Muscle layer of duodenum (tissue), 2 donors: ENCODE measurements around the gene SELENOI.
"Not testable (repeated sequence)": the region's sequence is repeated elsewhere in the genome, so short reads cannot be mapped to it uniquely, and the experiment has no call there.

Source experiments
- H3K27ac ChIP-seq: one replicate; pipeline ENCODE4 v1.7.0; 2013; ENCODE audit warnings: mild to moderate bottlenecking, low read length
- H3K27me3 ChIP-seq: one replicate; pipeline ENCODE4 v1.7.0; 2013; ENCODE audit warnings: low read depth, mild to moderate bottlenecking, control low read depth, low read length
- H3K36me3 ChIP-seq, 2 donors: one replicate each; pipeline ENCODE4 v1.7.0; 2013; ENCODE audit warnings: low read length in 2 of 2, control low read depth in 1 of 2, mild to moderate bottlenecking in 1 of 2; ENCODE audit not compliant: insufficient read depth in 2 of 2, control insufficient read depth in 1 of 2
- H3K4me1 ChIP-seq, 2 donors: one replicate each; pipeline ENCODE4 v1.7.0; 2013; ENCODE audit warnings: low read length in 2 of 2, mild to moderate bottlenecking in 2 of 2, control low read depth in 1 of 2, moderate library complexity in 1 of 2; ENCODE audit not compliant: insufficient read depth in 2 of 2, control insufficient read depth in 1 of 2
- H3K4me3 ChIP-seq, 2 donors: one replicate each; pipeline ENCODE4 v1.7.0; 2013; ENCODE audit warnings: low read length in 2 of 2, low read depth in 1 of 2, mild to moderate bottlenecking in 1 of 2
- H3K9me3 ChIP-seq, 2 donors: one replicate each; pipeline ENCODE4 v1.7.0; 2013; ENCODE audit warnings: low read length in 2 of 2, control low read depth in 1 of 2, mild to moderate bottlenecking in 1 of 2; ENCODE audit not compliant: control insufficient read depth in 1 of 2
- donor health status: healthy.

The SELENOI gene

DNA sequence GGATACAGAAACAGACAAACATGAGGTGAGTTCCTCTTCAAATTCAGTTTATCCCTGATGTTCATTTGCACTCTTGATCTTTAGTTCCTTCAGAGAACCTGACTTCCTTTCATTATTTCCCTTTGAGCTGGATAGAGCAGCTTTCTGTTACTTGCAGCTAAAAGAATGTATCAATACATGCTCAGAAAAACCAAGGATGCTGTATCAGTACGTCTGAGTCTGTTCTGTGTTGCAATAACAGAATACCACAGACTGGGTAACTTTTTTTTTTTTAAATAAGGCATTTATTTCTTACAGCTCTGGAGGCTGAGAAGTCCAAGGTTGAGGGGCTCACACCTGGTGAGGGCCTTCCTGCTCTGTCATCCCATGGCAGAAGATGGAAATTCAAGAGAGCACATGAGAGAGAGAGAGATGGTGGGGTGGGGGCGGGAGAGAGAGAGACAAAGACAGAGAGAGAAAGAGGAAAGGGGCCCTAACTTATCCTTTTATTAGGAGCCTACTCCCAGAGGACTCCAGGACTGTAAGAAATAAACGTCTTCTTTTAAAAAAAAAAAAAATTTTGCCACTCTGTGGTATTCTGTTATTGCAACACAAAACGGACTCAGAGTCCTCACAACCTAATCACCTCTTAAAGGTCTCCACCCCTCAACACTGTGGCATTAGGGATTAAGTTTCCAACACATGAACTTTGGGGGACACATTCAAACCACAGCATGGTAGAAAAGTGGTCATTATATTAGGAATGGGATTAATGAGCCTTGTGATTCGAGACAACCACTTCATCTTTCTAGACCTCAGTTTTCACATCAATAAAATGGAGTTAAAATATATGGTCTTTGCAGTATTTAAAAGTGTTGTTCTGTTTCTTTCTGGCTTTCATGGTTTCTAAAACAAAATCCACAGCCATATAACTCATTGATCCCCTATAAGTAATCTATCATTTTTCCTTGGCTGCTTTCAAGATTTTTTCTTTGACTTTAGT is 18.4 kb upstream of the SELENOI start:
- H3K27me3 ChIP-seq, result no peaks in the 10 kb centered on the region

DNA sequence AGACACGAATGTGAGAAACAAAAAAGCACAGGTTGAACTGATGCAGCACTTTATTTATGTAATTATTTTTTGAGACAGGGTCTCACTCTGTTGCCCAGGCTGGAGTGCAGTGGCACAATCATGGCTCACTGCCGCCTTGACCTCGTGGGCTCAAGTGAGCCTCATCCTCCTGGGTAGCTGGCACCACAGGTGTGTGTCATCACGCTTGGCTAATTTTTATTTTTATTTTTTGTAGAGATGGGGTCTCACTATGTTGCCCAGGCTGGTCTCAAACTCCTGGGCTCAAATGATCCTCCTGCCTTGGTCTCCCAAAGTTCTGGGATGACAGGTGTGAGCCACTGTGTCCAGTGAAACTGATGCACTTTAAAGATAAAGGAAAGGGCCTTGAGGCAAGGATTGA is 16.9 kb upstream of the SELENOI start:
- not testable (repeated sequence) for H3K9me3 ChIP-seq, H3K36me3 ChIP-seq

More for the DNA sequence above, 18.4 kb upstream of the SELENOI start:
- H3K27ac ChIP-seq, result no peak overlapping the region
- H3K9me3 ChIP-seq, result no peaks in the 10 kb centered on the region
- no peaks in the 10 kb centered on the region for H3K4me1 ChIP-seq
- H3K4me3 ChIP-seq, result no peak overlapping the region
- H3K36me3 ChIP-seq, result peaks cover 0 to 3% of the 10 kb centered on the region in 2 donors

DNA sequence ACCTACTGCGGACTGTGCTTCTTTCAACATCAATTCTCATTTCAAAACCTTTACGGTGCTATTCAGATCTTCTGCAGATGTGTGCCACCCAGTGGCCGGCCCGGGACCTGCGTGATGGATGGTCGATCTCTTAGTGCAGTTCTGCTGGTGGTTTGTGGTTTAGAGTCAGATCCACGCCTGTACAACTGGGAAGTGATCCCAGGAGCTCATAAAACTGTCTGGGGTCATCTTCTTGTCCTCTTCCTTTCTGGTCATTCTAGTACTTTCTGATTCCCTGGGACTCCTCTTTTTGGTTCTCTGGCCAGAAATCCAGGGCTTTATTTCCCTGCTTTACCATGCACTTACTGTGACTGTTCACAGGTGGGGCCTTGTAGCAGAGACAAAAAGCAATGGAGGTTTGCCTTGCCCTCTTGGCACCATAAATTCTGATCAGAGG is 15.8 kb upstream of the SELENOI start:
- Histone ChIP-seq H3K27ac (no peak overlapping the region), H3K9me3 (no peaks in the 10 kb centered on the region), H3K4me1 (no peaks in the 10 kb centered on the region), H3K27me3 (no peaks in the 10 kb centered on the region), H3K36me3 (peaks cover 0 to 3% of the 10 kb centered on the region in 2 donors), H3K4me3 (no peak overlapping the region)

More for the DNA sequence above, 16.9 kb upstream of the SELENOI start:
- not testable (repeated sequence) for H3K27me3 ChIP-seq, H3K4me3 ChIP-seq, H3K4me1 ChIP-seq, H3K27ac ChIP-seq

DNA sequence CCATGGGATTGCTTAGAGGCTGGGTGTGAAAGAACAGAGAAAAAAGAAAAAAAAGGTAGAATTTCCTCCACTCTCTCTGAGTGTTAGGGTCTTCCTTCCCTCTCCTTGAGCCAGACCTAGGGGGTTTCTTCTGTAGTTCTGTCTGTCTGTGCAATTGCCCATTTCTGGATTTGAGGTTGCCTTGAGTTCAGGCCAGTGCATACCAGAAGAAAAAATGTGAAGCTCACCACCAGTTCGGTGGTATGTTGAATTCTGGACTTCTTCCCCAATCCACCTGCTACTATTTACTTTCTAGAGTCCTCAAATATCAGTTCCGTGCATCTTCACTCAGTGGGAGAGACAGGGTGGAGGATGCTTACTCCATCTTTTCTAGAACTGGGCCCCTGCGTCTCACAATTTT is 15.3 kb upstream of the SELENOI start:
- no peaks in the 10 kb centered on the region for H3K4me1 ChIP-seq

DNA sequence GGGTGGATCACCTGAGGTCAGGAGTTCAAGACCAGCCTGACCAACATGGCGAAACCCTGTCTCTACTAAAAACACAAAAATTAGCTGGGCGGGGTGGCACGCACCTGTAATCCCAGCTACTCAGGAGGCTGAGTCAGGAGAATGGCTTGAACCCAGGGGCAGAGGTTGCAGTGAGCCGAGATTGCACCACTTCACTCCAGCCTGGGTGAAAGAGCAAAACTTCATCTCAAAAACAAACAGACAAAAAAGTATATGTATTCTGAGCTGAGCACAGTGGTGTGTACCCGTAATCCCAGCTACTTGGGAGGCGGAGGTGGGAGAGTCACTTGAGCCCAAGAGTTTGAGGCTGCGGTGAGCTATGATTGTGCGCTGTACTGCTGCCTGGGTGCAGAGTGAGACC is 14.6 kb upstream of the SELENOI start:
- H3K9me3 ChIP-seq, H3K27me3 ChIP-seq, H3K36me3 ChIP-seq, H3K4me3 ChIP-seq, H3K27ac ChIP-seq, H3K4me1 ChIP-seq: not testable (repeated sequence)

More for the DNA sequence above, 15.3 kb upstream of the SELENOI start:
- no peaks in the 10 kb centered on the region for H3K27me3 ChIP-seq
- H3K36me3 ChIP-seq, result peaks cover 0 to 3% of the 10 kb centered on the region in 2 donors
- H3K4me3 ChIP-seq, result no peak overlapping the region
- H3K9me3 ChIP-seq, result no peaks in the 10 kb centered on the region
- no peak overlapping the region for H3K27ac ChIP-seq

DNA sequence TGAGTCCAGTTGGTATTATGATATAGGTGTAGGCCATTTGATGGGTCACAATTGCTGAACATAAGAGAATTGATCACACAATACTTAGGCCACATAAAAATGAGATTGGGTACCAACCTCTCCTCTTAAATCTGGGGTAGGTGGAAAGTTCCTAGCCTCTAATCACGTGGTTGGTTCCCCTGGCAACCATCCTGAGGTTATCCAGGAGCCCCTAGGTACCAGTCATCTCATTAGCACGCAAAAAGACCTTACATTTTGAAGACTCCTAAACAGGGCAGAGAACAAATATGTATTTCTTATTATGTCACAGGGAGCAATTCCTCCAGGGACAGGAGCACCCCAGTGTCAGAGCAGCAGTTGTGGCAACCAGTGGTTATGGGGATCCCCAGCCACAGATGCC is 12.7 kb upstream of the SELENOI start:
- Histone ChIP-seq H3K27ac (no peak overlapping the region), H3K4me1 (no peaks in the 10 kb centered on the region), H3K27me3 (no peaks in the 10 kb centered on the region), H3K9me3 (no peaks in the 10 kb centered on the region), H3K36me3 (no peaks in the 10 kb centered on the region), H3K4me3 (no peak overlapping the region)

DNA sequence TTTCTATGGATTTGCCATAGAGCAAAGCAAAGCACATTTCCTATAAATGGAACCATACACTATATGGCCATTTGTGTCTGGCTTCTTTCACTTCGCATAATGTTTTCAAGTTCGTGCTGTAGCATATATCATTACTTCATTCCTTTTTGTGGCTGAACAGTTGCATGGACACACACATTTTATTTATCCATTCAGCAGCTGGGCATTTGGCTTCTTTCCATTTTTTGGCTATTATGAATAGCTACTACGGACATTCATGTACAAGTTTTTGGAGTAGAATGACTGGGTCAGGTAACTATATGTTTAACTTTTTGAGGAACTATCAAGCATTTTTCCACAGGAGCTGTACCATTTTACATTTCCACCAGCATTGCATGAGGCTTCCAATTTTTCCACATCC is 10.7 kb upstream of the SELENOI start:
- no peaks in the 10 kb centered on the region for H3K36me3 ChIP-seq
- no peak overlapping the region for H3K27ac ChIP-seq
- no peaks in the 10 kb centered on the region for H3K27me3 ChIP-seq
- H3K4me1 ChIP-seq, result no peaks in the 10 kb centered on the region
- H3K9me3 ChIP-seq, result no peaks in the 10 kb centered on the region
- no peak overlapping the region for H3K4me3 ChIP-seq

DNA sequence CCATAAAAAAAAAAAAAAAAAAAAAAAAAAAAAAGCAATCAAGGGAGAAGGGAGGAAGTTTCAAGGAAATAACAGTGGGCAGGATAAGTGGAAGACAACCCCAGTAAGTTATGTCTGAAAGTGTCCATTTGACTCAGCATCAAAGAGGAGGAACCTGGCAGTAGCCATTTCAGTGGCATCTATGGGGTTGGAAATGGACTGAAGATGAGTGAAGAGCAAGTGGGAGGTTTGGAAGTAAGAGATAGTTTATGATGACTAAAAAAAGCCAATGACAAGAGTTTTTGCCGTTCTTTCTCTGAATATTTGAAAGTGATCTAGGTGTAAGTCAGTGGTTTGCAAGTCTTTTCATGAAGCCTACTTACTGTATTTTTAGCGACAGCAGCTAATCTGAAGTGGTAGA is 9.2 kb upstream of the SELENOI start:
- Histone ChIP-seq H3K27ac (no peak overlapping the region), H3K36me3 (no peaks in the 10 kb centered on the region), H3K9me3 (no peaks in the 10 kb centered on the region), H3K4me3 (no peak overlapping the region), H3K27me3 (no peaks in the 10 kb centered on the region), H3K4me1 (no peaks in the 10 kb centered on the region)

DNA sequence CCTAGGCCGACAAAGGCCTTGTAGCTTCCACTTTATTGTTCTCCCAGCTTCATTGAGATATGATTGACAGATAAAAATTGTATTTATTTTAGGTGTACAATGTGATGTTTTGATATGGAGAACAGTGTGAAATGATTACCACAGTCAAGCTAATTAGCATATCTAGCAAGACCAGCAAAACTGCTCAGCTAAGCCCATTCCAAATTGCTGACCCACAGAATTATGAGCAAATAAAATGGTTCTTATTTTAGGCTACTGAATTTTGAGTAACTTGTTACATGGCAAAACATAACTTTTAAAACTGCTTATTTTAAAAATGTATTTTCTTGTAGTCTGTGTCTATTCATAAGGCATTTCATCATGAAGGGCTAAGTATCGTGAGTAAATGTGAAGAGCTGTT is 8.6 kb upstream of the SELENOI start:
- no peaks in the 10 kb centered on the region for H3K9me3 ChIP-seq
- H3K27ac ChIP-seq, result no peak overlapping the region
- no peaks in the 10 kb centered on the region for H3K27me3 ChIP-seq
- no peaks in the 10 kb centered on the region for H3K4me1 ChIP-seq
- H3K36me3 ChIP-seq, result no peaks in the 10 kb centered on the region
- no peak overlapping the region for H3K4me3 ChIP-seq

DNA sequence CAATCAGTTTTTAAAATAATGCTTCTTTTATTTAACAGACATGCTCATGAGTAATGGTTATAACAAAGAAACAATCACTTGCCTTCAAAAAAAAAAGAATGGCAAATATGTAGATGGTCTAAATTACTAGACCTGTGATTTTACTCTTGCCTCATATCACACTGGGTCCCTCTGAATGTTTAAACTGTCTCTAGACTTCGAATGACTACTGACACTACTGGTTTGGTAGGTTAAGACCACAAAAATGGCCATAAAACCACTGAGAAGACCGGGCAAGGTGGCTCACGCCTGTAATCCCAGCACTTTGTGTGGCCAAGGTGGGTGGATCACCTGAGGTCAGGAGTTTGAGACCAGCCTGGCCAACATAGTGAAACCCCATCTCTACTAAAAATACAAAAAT is 5.1 kb upstream of the SELENOI start:
- H3K27me3 ChIP-seq, result no peaks in the 10 kb centered on the region
- no peaks in the 10 kb centered on the region for H3K9me3 ChIP-seq
- no peak overlapping the region for H3K4me3 ChIP-seq
- no peak overlapping the region for H3K27ac ChIP-seq
- H3K4me1 ChIP-seq, result peaks cover 0 to 11% of the 10 kb centered on the region in 2 donors
- no peaks in the 10 kb centered on the region for H3K36me3 ChIP-seq

DNA sequence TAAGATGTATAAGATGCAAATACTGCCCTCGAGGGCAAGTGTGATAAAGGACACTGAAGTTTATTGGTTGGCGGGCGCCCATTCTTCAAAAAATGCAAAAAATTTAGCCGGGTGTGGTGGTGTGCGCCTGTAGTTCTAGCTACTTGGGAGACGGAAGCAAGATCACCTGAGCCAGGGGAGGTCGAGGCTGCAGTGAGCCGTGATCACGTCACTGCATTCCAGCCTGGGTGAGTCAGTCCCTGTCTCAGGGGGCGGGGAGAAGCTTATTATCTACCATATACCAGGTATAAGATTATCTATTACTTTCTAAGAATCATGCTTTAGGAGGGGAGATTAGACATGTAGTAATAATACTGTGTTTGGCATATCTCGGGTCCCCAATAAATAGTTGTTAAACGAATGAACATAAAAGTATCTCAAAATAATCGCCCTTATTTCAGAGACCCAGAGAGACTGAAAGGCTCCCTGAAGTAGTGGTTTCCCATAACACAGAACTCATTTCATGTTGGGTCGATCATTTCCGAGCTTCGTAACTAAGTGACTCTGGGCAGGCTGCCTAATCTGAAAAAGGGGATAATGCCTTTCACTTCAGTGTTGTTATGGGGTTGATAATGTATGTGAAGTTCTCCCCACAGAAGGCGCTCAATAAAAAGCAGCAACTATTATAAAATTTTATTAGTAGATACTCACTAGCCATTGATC is 1.2 kb upstream of the SELENOI start:
- Histone ChIP-seq H3K27ac (peak overlapping the region; percentile 99), H3K4me3 (peak overlapping the region; percentile 92 to 99), H3K36me3 (peaks cover 0 to 6% of the 10 kb centered on the region in 2 donors), H3K27me3 (no peaks in the 10 kb centered on the region), H3K9me3 (no peaks in the 10 kb centered on the region), H3K4me1 (peaks cover 9 to 21% of the 10 kb centered on the region in 2 donors)
